HEK293 (cell line): ENCODE data around the gene ANKRD60.

Experiments
- ZNF132 ChIP-seq: fragments of 450-650 bp; formaldehyde crosslinking; IDR thresholded peaks from 2 replicates; pipeline ENCODE4 v1.5.1; 2017; ENCODE audit warnings: missing biosample characterization, missing genetic modification characterization, borderline replicate concordance
- ZSCAN30 ChIP-seq: fragments of 450-650 bp; IDR thresholded peaks from 2 replicates; pipeline ENCODE4 v1.5.1; 2018; ENCODE audit warnings: missing biosample characterization, mild to moderate bottlenecking, missing genetic modification characterization, moderate library complexity
- TF ChIP-seq, protein P1 (sequence below): fragments of 450-650 bp; formaldehyde crosslinking; IDR thresholded peaks from 2 replicates; pipeline ENCODE4 v1.5.1; 2016; ENCODE audit warnings: missing biosample characterization, missing genetic modification characterization

DNA sequence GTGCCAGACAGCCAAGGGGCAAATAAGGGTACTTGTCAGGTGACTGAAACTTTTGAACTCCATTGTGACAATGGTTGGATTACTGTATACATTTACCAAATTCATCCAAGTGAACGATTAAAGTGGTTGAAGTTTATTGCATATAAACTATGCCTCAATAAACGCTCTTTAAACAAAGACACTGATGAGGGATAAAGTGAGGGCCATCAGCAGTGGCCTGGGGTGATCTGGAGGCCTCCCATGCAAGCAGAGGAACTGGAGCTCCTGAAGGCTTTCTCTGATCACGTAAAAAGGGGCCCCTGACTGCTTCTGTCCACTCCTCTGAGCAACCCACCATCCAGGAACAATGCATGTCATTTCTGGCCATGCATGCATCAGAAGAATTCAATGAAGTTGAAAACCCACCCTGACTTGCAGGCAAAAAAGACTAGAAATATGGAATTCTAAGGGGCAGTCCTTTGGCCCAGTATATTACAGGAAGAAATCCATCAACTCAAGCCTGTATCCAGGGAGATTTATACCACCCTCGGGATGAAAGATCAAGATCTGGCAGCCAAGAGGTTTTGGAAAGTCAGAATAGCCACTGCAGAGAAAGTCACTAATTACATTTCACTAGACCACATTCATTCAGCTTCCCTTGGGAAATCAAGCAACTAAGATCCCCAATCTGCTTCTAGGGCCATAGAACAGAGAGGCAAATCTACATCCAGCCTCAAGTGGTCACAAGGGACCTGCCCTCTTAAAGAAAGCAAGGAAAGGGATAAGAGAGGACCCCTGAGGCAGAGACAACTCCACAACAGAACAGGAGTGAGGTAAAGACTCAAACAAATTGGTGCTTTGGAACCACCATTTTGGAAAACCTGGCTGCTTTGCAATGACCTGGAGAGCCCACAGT is 49.4 kb upstream of the ANKRD60 start:
- TF ChIP-seq ZSCAN30 (tag by site-specific recombination), result no peak
- no peak for TF ChIP-seq ZNF132 (tag by site-specific recombination)
- TF ChIP-seq, protein P1, sequence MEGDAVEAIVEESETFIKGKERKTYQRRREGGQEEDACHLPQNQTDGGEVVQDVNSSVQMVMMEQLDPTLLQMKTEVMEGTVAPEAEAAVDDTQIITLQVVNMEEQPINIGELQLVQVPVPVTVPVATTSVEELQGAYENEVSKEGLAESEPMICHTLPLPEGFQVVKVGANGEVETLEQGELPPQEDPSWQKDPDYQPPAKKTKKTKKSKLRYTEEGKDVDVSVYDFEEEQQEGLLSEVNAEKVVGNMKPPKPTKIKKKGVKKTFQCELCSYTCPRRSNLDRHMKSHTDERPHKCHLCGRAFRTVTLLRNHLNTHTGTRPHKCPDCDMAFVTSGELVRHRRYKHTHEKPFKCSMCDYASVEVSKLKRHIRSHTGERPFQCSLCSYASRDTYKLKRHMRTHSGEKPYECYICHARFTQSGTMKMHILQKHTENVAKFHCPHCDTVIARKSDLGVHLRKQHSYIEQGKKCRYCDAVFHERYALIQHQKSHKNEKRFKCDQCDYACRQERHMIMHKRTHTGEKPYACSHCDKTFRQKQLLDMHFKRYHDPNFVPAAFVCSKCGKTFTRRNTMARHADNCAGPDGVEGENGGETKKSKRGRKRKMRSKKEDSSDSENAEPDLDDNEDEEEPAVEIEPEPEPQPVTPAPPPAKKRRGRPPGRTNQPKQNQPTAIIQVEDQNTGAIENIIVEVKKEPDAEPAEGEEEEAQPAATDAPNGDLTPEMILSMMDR, result no peak
